ENCODE results near the gene MED8.
"Not testable (repeated sequence)": the region's sequence is repeated elsewhere in the genome, so short reads cannot be mapped to it uniquely, and the experiment has no call there.

The MED8 gene

GRCh38 chr1:43382027-43382779, 7.4 kb downstream of the MED8 start:
- no peak for DNase-seq

GRCh38 chr1:43381612-43382011, 8.0 kb downstream of the MED8 start:
- no peak for DNase-seq

GRCh38 chr1:43379476-43379875, 10.1 kb downstream of the MED8 start:
- DNase-seq, result no peak

GRCh38 chr1:43377831-43378230, 11.8 kb downstream of the MED8 start:
- DNase-seq, result no peak

- no peak for DNase-seq
These were observed 12.8 kb downstream of the MED8 start for GRCh38 chr1:43376723-43377235.

GRCh38 chr1:43373066-43373940, 16.3 kb downstream of the MED8 start:
- no peak for DNase-seq

DNA sequence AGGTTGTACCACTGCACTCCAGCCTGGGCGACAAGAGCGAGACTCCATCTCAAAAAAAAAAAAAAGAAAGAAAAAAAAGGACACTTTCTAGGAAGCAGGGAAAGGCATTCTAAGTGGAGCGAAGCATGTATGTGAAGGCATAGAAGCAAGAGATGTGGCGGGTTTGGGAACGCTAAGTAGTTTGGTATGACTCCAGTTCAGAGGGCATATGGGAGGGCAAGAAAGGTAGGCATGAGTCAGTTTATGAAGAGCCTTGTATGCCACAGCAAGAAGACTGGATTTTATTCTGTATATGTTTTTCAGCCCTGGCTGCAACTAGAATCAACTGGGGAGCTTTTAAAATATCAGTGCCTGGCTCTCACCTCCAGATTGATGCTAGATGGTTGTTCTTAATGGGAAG, 17.4 kb downstream of the MED8 start:
- no peak for DNase-seq

DNA sequence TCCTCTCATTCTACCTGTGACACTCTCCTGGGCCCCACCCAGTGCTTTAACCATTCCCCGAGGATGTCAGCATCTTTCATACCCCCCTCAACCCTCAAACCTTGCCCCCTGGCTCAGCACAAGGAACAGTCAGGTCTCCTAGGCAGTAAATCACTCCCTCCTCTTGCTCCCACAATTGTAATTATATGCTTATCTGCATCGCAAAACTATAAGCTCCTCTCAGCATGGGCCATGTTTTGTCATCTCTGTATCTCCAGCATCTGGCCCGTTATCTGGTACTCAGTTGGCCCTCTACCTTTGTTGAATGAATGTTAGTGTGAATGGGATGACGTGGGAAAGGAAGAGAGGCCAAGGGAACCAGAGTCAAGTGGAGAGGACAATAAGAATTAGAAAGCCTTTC, 19.0 kb downstream of the MED8 start:
- no peak for DNase-seq

DNA sequence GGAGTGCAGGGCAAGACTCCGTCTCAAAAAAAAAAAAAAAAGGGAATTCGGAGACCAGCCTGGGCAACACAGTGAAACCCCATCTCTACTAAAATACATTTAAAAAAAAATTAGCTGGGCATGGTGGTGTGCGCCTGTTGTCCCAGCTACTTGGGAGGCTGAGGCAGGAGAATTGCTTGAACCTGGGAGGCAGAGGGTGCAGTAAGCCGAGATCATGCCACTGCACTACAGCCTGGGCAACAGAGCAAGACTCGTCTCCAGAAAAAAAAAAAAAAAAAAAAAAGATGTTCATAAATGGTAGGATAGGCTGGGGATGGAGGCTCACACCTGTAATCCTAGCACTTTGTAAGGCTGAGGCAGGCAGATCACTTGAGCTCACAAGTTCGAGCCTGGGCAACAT, 19.8 kb downstream of the MED8 start:
- not testable (repeated sequence) for DNase-seq

GRCh38 chr1:43368646-43369020, 21.0 kb downstream of the MED8 start:
- no peak for DNase-seq

DNA sequence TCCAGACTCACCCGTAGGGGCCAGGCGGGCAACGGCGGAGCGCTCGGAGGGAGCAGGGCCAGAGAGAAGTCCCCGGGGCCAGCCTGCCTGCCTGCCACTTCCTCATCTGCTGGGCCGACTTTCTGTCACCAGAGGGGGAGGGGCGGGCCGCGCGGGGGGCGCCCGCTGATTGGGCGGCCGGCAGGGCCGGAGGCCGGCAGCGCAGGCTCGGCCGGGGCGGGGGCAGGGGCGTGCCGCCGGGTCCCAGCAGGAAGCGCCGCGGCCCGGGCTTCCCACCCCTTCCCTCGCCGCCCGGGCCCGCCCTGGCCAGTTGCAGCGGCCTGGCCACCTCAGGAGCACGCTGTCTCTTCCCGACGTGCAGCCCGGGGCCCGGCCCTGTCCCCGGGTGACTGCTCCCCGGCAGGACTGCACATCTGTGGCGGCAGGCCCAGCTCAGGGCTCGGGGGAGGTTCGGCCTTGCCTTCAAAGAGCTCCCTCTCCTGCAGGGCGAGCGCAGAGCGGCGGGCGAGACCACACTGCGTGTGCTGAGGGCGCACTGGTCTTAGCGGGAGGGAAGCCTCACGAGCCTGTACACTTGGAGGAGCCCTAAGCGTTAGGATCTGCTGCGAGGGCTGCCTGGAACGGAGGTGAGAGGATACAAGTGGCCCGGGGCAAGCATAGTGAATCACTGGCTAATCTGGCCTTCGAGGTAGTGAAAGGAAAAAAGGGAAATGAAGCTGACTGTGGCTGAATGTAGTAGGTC, 21.5 kb downstream of the MED8 start, which contains the start of gene ELOVL1:
ELOVL1 (minus strand) TSS at position 108 of the 742 bp plus-strand sequence. CDS start 2,402 bp downstream, outside the sequence.
- DNase-seq, result peak; percentile 48

- DNase-seq, result no peak
These were observed 22.3 kb downstream of the MED8 start for GRCh38 chr1:43367026-43367903.

- DNase-seq, result no peak
These were observed 23.0 kb downstream of the MED8 start for GRCh38 chr1:43366601-43367025.

- DNase-seq, result no peak
These were observed 23.4 kb downstream of the MED8 start for GRCh38 chr1:43366179-43366578.

DNA sequence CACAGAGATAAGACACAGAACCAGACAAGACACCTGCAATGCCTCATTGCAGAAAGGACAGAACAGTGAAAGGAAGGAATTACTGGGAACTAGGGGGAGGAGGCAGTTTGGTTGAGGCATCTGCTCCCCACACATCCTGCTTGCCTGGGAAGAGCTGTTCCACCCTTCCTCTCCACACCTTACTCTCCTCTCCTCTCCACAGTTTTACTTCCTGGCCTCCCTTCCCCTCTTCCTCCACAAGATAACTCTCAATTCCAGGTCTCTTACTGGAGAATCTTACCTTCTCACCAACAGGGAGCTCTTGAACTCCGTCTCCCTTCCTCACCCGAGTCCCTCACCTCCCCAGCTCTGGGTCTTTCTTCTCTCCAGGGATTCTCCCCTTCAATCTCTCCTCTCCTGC, 23.9 kb downstream of the MED8 start:
- DNase-seq, result no peak

- no peak for DNase-seq
These were observed 25.6 kb downstream of the MED8 start for GRCh38 chr1:43363935-43364525.

DNA sequence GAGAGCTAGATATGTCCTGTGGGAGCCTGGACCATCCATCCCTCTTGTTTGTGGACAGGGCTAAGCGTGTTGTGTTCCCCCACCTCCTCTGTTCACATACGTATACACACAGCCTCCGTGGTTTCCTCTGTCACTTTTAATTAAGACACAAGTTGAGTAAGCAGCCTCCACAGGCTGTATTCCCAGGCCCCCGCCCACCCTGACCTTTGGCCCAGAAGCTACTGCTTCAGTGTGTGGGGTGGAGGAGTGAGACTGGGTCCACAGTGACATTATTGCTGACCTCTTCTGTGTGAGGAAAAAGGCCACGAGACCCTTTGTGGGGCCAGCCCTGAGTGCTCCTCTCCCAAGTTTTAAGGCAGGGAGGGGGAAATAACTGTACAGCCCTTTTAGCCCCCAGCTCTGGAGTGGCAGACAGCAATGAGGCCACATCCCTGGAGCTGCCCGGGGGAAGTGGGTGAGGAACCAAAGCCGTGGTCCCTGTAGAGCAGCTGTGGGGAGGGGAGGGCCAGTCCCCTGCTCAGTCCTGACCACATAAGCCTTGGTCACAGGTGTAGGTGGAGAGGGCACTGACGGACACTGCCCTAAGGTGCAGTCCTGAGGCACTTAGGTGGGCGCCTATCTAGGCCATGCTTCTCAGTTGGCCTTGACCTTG, 26.2 kb downstream of the MED8 start:
- DNase-seq, result no peak

- DNase-seq, result no peak
These were observed 29.0 kb downstream of the MED8 start for GRCh38 chr1:43360616-43361015.

DNA sequence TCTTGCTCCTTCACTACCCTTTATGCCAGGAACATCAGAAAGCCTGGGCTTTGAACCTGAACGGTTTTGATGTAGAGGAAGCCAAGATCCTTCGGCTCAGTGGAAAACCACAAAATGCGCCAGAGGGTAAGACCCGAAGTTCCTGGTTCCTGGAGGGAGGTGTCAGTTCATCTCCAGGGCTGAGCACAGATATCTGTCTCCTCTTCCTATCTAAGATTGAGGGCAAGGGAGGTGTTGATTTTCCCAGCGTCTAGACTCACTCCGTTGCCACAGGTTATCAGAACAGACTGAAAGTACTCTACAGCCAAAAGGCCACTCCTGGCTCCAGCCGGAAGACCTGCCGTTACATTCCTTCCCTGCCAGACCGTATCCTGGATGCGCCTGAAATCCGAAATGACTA, 29.9 kb downstream of the MED8 start:
- DNase-seq, result no peak

DNA sequence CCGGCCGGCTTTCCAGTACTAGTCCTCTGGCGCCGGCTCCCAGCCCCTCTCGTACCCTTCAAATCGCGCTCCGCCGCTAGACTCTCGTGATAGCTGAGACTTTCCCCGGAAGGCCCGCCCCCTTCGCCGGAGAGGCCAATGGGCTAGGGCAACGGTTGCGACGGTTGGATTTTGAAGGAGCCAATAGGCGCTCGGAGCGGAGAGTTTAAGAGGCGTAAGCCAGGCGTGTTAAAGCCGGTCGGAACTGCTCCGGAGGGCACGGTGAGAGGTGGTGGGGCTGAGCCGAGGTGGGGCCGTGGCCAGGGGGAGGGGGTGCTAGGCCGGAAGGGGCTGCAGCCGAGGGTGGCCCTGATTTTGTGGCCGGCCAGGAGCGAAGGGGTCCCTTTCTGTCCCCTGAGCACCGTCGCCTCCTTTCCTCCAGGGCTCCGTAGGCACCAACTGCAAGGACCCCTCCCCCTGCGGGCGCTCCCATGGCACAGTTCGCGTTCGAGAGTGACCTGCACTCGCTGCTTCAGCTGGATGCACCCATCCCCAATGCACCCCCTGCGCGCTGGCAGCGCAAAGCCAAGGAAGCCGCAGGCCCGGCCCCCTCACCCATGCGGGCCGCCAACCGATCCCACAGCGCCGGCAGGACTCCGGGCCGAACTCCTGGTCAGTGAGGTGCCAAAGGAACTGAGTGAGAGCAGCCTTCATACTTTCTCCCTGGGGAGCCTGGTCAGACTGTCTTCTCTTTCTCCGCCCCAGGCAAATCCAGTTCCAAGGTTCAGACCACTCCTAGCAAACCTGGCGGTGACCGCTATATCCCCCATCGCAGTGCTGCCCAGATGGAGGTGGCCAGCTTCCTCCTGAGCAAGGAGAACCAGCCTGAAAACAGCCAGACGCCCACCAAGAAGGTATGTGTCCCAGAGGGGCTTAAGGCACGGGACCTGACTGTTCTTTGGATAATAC, 30.6 kb downstream of the MED8 start, which contains the start of gene CDC20:
CDC20 (plus strand) TSS at position 236 of the 948 bp plus-strand sequence; CDS start at position 471, 235 bp downstream.
- peak; percentile 92 for DNase-seq

Data from SHP77 treated with DMSO at 0.1 percent for 48 hours (cell line).